ENCODE data around the gene CSMD2. TPM values are rescaled to one million over a fixed set of nuclear protein-coding genes. Genes with fewer than 3 reads are reported as not detected.

The CSMD2 gene
- polyA plus RNA-seq, 1 of the 3 experiments (the other 2 are of a cell fraction), result not detected

DNA sequence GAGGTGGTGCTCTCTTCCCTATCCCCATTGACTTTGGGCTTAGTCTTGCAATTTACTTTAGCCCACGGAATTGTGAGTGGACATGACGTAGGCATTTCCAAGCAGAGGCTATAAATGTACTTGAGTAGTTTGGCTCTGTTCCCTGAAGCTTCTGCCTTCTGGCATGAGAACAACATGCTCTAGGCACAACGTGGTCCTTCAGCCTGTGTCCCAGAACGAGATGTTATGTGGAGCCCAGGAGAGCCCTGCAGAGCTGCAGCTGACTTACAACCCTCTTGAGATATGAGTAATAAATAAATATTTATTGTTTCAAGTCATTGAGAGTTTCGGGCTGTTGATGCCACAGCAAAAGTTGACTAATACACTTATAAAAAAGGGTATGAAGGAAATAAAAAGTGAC, 406.3 kb downstream of the CSMD2 start:
- CTCF ChIA-PET, result interaction anchor here (1.6 kb wide), 1 partner anchor 25 kb away, joined by 4 read pairs; no protein-coding TSS in a partner anchor
- H3K27ac ChIP-seq (ENCODE audit: low read depth in 2 of 2, low read length in 1 of 2), result no peak overlapping the region
- no peak for TF ChIP-seq FOXJ3 (CRISPR knock-in tag; IDR thresholded peaks at IDR 0.05)
- no peak for TF ChIP-seq FOSL2 (IDR thresholded peaks at IDR 0.05; ENCODE audit: borderline replicate concordance, low read depth)
- TF ChIP-seq, protein P1, sequence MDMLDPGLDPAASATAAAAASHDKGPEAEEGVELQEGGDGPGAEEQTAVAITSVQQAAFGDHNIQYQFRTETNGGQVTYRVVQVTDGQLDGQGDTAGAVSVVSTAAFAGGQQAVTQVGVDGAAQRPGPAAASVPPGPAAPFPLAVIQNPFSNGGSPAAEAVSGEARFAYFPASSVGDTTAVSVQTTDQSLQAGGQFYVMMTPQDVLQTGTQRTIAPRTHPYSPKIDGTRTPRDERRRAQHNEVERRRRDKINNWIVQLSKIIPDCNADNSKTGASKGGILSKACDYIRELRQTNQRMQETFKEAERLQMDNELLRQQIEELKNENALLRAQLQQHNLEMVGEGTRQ (IDR thresholded peaks at IDR 0.05; ENCODE audit: borderline replicate concordance, low read depth, low read length), result no peak
- TF ChIP-seq TAF1 (IDR thresholded peaks at IDR 0.05; ENCODE audit: borderline replicate concordance, low read depth, low read length), result no peak
- TF ChIP-seq RFX5 (IDR thresholded peaks at IDR 0.05; ENCODE audit: low read length), result no peak
- no peak for TF ChIP-seq TCF12 (IDR thresholded peaks at IDR 0.05)
- TF ChIP-seq GABPA (IDR thresholded peaks at IDR 0.05; ENCODE audit: low read depth), result no peak
- no peak for TF ChIP-seq USF1 (IDR thresholded peaks at IDR 0.05; ENCODE audit: borderline replicate concordance, low read depth)
- TF ChIP-seq NRF1 (IDR thresholded peaks at IDR 0.05; ENCODE audit: low read depth, low read length), result no peak
- no peak for TF ChIP-seq FOXM1 (IDR thresholded peaks at IDR 0.05; ENCODE audit: low read depth)
- no peak for TF ChIP-seq CTCF (IDR thresholded peaks at IDR 0.05)
- no peak for TF ChIP-seq GATA2 (CRISPR knock-in tag; IDR thresholded peaks at IDR 0.05)
- no peak for TF ChIP-seq EZH2phosphoT487 (IDR thresholded peaks at IDR 0.05; ENCODE audit: borderline replicate concordance, low read depth)
- no peak for TF ChIP-seq SIN3A (IDR thresholded peaks at IDR 0.05; ENCODE audit: borderline replicate concordance, low read depth, low read length)
- 9% methylated on average over 5 of the region's 5 CpGs for WGBS (ENCODE audit: low lambda C conversion rate)
- H3K27me3 ChIP-seq (ENCODE audit: insufficient read depth), result no peaks in the 10 kb centered on the region
- no peaks in the 10 kb centered on the region for H3K9me2 ChIP-seq
- no peaks in the 10 kb centered on the region for H3F3A ChIP-seq (replicated peaks; ENCODE audit: insufficient read depth)
- H3K4me3 ChIP-seq (ENCODE audit: low read depth in 2 of 2, low read length in 1 of 2), result no peak overlapping the region
- H4K20me1 ChIP-seq (ENCODE audit: insufficient read depth), result no peaks in the 10 kb centered on the region
- no peaks in the 10 kb centered on the region; a peak in 2 of 4 replicates for H3K4me1 ChIP-seq (ENCODE audit: control insufficient read depth in 1 of 2, insufficient read depth in 2 of 2, low read depth in 1 of 2, low read length in 1 of 2)
- no peaks in the 10 kb centered on the region for H3K36me3 ChIP-seq (replicated peaks in 1 of 2; ENCODE audit: control insufficient read depth in 1 of 2, insufficient read depth in 2 of 2, low read length in 1 of 2)
- H3K9ac ChIP-seq, result no peak overlapping the region
- POLR2A ChIA-PET, result no interaction called here
- DNase-seq, result no peak
- no peak overlapping the region for H2AFZ ChIP-seq (ENCODE audit: low read depth)
- no peak overlapping the region for H3K4me2 ChIP-seq
- H3K79me2 ChIP-seq (ENCODE audit: insufficient read depth), result no peaks in the 10 kb centered on the region
- no peaks in the 10 kb centered on the region for H3K9me3 ChIP-seq
